ENCODE results near the gene RAET1G. TPM values are rescaled to one million over a fixed set of nuclear protein-coding genes. Genes with fewer than 3 reads are reported as not detected.
"Not testable (repeated sequence)": the region's sequence is repeated elsewhere in the genome, so short reads cannot be mapped to it uniquely, and the experiment has no call there.

RAET1G gene
- total RNA-seq, 1 donor from 2014 or later: not detected

GRCh38 chr6:149953934-149954327 is 31.0 kb upstream of the RAET1G start:
- H3K4me3 ChIP-seq (ENCODE audit: low read length in 3 of 3); H3K36me3 ChIP-seq (ENCODE audit: control insufficient read depth in 3 of 3, insufficient read depth in 3 of 3, low read length in 3 of 3): not testable (repeated sequence)

DNA sequence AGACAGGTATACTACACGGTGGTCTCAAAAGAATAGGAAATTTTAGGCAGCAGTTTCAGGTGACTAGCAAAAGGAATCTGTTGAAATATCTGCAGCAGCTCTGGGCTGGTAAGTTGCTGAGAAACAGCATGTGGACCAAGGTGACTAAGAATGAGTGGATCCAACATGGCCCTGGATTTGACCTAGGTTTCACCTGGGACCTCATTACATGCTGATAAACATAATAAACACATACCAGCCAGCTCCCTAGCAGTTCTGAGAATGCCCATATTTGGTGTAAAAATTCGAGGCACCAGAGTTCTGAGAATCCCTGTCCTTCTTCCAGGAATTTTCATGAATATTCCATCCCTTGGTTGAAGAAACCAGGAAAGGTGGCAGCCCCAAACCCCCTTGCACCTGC is 30.5 kb upstream of the RAET1G start:
- not testable (repeated sequence) for H3K9me3 ChIP-seq (ENCODE audit: control insufficient read depth in 3 of 3, low read length in 3 of 3); H3K27ac ChIP-seq (ENCODE audit: low read depth, low read length); H3K4me1 ChIP-seq (ENCODE audit: control insufficient read depth in 3 of 3, insufficient read depth in 3 of 3, low read length in 3 of 3); H3K4me3 ChIP-seq (ENCODE audit: low read length in 3 of 3); H3K9ac ChIP-seq (ENCODE audit: low read depth in 1 of 3, low read length in 3 of 3); H3K36me3 ChIP-seq (ENCODE audit: control insufficient read depth in 3 of 3, insufficient read depth in 3 of 3, low read length in 3 of 3)
- H3K27me3 ChIP-seq (ENCODE audit: control insufficient read depth in 3 of 3, insufficient read depth in 3 of 3, low read length in 3 of 3): peaks cover 51 to 61% (median 61%) of the 10 kb centered on the region in 3 donors

More at GRCh38 chr6:149953934-149954327, 31.0 kb upstream of the RAET1G start:
- not testable (repeated sequence) for H3K9ac ChIP-seq (ENCODE audit: low read depth in 1 of 3, low read length in 3 of 3); H3K4me1 ChIP-seq (ENCODE audit: control insufficient read depth in 3 of 3, insufficient read depth in 3 of 3, low read length in 3 of 3); H3K9me3 ChIP-seq (ENCODE audit: control insufficient read depth in 3 of 3, low read length in 3 of 3); H3K27ac ChIP-seq (ENCODE audit: low read depth, low read length)
- H3K27me3 ChIP-seq (ENCODE audit: control insufficient read depth in 3 of 3, insufficient read depth in 3 of 3, low read length in 3 of 3): peaks cover 48 to 61% (median 57%) of the 10 kb centered on the region in 3 donors

GRCh38 chr6:149951626-149952025 is 28.7 kb upstream of the RAET1G start:
- no peaks in the 10 kb centered on the region for H3K36me3 ChIP-seq (ENCODE audit: control insufficient read depth in 3 of 3, insufficient read depth in 3 of 3, low read length in 3 of 3)
- H3K4me3 ChIP-seq (ENCODE audit: low read length in 3 of 3): no peak overlapping the region
- H3K27me3 ChIP-seq (ENCODE audit: control insufficient read depth in 3 of 3, insufficient read depth in 3 of 3, low read length in 3 of 3): peaks cover 51 to 63% (median 60%) of the 10 kb centered on the region in 3 donors
- peaks cover 0 to 3% (median 0%) of the 10 kb centered on the region in 3 donors for H3K4me1 ChIP-seq (ENCODE audit: control insufficient read depth in 3 of 3, insufficient read depth in 3 of 3, low read length in 3 of 3)
- H3K9me3 ChIP-seq (ENCODE audit: control insufficient read depth in 3 of 3, low read length in 3 of 3): no peaks in the 10 kb centered on the region
- H3K9ac ChIP-seq (ENCODE audit: low read depth in 1 of 3, low read length in 3 of 3): no peak overlapping the region
- H3K27ac ChIP-seq (ENCODE audit: low read depth, low read length): no peak overlapping the region

DNA sequence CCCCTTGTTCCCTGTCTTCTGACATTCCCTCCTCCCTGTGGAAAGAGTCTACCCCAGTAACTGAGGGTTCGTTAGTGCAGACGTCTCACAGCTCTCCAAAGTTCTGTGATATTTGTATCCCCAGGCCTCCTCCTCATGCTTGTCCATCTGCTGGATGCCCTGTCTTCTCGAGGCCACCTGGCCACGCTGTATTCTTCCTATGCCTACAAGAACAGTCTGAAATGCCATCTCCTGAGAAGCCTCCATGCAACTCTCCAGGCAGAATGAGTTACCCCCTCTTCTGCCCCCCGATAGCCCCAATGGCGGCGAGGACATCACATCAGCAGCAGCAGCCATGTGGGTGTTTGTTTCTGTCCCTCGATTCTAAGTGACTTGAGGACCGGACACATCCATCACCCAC is 28.2 kb upstream of the RAET1G start:
- no peaks in the 10 kb centered on the region for H3K9me3 ChIP-seq (ENCODE audit: control insufficient read depth in 3 of 3, low read length in 3 of 3)
- peaks cover 49 to 61% (median 58%) of the 10 kb centered on the region in 3 donors for H3K27me3 ChIP-seq (ENCODE audit: control insufficient read depth in 3 of 3, insufficient read depth in 3 of 3, low read length in 3 of 3)
- no peak overlapping the region for H3K9ac ChIP-seq (ENCODE audit: low read depth in 1 of 3, low read length in 3 of 3)
- H3K36me3 ChIP-seq (ENCODE audit: control insufficient read depth in 3 of 3, insufficient read depth in 3 of 3, low read length in 3 of 3): no peaks in the 10 kb centered on the region
- H3K4me1 ChIP-seq (ENCODE audit: control insufficient read depth in 3 of 3, insufficient read depth in 3 of 3, low read length in 3 of 3): peaks cover 0 to 3% (median 0%) of the 10 kb centered on the region in 3 donors
- H3K27ac ChIP-seq (ENCODE audit: low read depth, low read length): no peak overlapping the region
- no peak overlapping the region for H3K4me3 ChIP-seq (ENCODE audit: low read length in 3 of 3)

DNA sequence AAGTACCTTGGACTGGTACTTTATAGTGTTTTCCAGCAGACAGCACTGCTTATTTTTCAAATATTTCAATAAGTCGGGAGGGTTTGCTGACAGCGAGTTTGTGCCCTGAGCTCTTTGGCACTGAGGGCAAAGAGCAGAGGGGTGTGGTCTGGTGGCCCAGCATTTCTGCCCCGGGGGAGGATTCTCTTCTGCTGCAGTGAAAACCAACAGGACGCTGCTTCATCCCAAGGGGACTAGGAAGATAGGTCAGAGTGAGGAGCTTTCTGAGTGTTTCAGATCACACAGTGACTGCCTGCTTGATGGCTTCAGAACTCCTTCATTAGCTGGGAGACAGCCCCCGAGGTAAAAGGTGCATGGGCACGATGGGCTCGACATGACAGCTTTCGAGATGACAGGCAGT is 27.5 kb upstream of the RAET1G start:
- peaks cover 0 to 3% (median 0%) of the 10 kb centered on the region in 3 donors for H3K4me1 ChIP-seq (ENCODE audit: control insufficient read depth in 3 of 3, insufficient read depth in 3 of 3, low read length in 3 of 3)
- H3K9ac ChIP-seq (ENCODE audit: low read depth in 1 of 3, low read length in 3 of 3): no peak overlapping the region
- no peaks in the 10 kb centered on the region for H3K9me3 ChIP-seq (ENCODE audit: control insufficient read depth in 3 of 3, low read length in 3 of 3)
- H3K27me3 ChIP-seq (ENCODE audit: control insufficient read depth in 3 of 3, insufficient read depth in 3 of 3, low read length in 3 of 3): peaks cover 42 to 54% (median 52%) of the 10 kb centered on the region in 3 donors
- H3K4me3 ChIP-seq (ENCODE audit: low read length in 3 of 3): no peak overlapping the region
- H3K36me3 ChIP-seq (ENCODE audit: control insufficient read depth in 3 of 3, insufficient read depth in 3 of 3, low read length in 3 of 3): no peaks in the 10 kb centered on the region
- no peak overlapping the region for H3K27ac ChIP-seq (ENCODE audit: low read depth, low read length)

- H3K9me3 ChIP-seq (ENCODE audit: control insufficient read depth in 3 of 3, low read length in 3 of 3): no peaks in the 10 kb centered on the region
- H3K36me3 ChIP-seq (ENCODE audit: control insufficient read depth in 3 of 3, insufficient read depth in 3 of 3, low read length in 3 of 3): no peaks in the 10 kb centered on the region
- H3K27ac ChIP-seq (ENCODE audit: low read depth, low read length): no peak overlapping the region
- no peak overlapping the region for H3K4me3 ChIP-seq (ENCODE audit: low read length in 3 of 3)
- H3K4me1 ChIP-seq (ENCODE audit: control insufficient read depth in 3 of 3, insufficient read depth in 3 of 3, low read length in 3 of 3): no peaks in the 10 kb centered on the region
- H3K9ac ChIP-seq (ENCODE audit: low read depth in 1 of 3, low read length in 3 of 3): no peak overlapping the region
- peaks cover 37 to 44% (median 41%) of the 10 kb centered on the region in 3 donors for H3K27me3 ChIP-seq (ENCODE audit: control insufficient read depth in 3 of 3, insufficient read depth in 3 of 3, low read length in 3 of 3)
These were observed 25.7 kb upstream of the RAET1G start for GRCh38 chr6:149948616-149949015.

DNA sequence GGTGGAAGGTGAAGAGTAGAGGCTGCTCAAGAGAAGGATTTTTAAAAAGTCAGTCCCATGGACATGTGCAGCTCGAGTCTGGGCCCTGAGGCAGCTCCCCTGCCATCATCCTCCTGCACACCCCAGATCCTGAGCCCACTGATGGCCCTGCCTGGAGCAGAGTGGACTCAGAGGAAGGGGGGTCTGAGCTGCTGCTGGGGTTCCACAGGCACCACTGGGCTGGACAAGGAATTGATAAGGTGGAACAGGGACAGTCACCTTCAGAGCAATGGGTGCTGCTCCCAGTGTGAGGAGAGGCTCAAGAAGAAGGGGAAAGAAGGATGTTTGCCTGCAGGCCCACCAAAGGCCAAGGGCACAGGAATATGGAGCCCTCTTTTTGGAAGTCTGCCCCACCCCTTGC is 25.1 kb upstream of the RAET1G start:
- H3K9ac ChIP-seq (ENCODE audit: low read depth in 1 of 3, low read length in 3 of 3): no peak overlapping the region

DNA sequence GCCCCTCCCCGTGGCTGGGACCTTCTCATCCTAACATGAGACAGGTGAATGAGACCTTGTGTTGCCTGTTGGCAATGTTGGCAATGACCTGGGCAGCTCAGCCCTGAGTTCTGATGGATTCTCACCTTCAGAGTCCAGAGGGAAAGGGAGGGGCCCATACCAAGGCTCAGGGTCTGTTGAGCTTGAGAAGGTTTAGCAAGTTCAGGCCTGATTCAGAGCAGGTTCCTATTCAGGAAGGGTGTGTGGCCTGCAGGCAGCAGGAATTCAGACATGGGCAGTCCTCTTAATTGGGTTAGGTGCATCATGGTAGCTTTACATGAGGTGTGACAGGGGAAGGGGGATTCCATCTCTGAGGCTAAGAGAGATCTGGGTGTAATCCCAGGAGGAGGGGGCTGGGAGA is 24.6 kb upstream of the RAET1G start:
- not testable (repeated sequence) for H3K27ac ChIP-seq (ENCODE audit: low read depth, low read length); H3K9ac ChIP-seq (ENCODE audit: low read depth in 1 of 3, low read length in 3 of 3); H3K9me3 ChIP-seq (ENCODE audit: control insufficient read depth in 3 of 3, low read length in 3 of 3); H3K4me1 ChIP-seq (ENCODE audit: control insufficient read depth in 3 of 3, insufficient read depth in 3 of 3, low read length in 3 of 3); H3K4me3 ChIP-seq (ENCODE audit: low read length in 3 of 3); H3K36me3 ChIP-seq (ENCODE audit: control insufficient read depth in 3 of 3, insufficient read depth in 3 of 3, low read length in 3 of 3)
- H3K27me3 ChIP-seq (ENCODE audit: control insufficient read depth in 3 of 3, insufficient read depth in 3 of 3, low read length in 3 of 3): peaks cover 26 to 35% (median 32%) of the 10 kb centered on the region in 3 donors

More for the DNA sequence above, 25.1 kb upstream of the RAET1G start:
- no peak overlapping the region for H3K4me3 ChIP-seq (ENCODE audit: low read length in 3 of 3)
- H3K36me3 ChIP-seq (ENCODE audit: control insufficient read depth in 3 of 3, insufficient read depth in 3 of 3, low read length in 3 of 3): no peaks in the 10 kb centered on the region
- H3K4me1 ChIP-seq (ENCODE audit: control insufficient read depth in 3 of 3, insufficient read depth in 3 of 3, low read length in 3 of 3): no peaks in the 10 kb centered on the region
- no peaks in the 10 kb centered on the region for H3K9me3 ChIP-seq (ENCODE audit: control insufficient read depth in 3 of 3, low read length in 3 of 3)
- no peak overlapping the region for H3K27ac ChIP-seq (ENCODE audit: low read depth, low read length)
- H3K27me3 ChIP-seq (ENCODE audit: control insufficient read depth in 3 of 3, insufficient read depth in 3 of 3, low read length in 3 of 3): peaks cover 31 to 39% (median 35%) of the 10 kb centered on the region in 3 donors

DNA sequence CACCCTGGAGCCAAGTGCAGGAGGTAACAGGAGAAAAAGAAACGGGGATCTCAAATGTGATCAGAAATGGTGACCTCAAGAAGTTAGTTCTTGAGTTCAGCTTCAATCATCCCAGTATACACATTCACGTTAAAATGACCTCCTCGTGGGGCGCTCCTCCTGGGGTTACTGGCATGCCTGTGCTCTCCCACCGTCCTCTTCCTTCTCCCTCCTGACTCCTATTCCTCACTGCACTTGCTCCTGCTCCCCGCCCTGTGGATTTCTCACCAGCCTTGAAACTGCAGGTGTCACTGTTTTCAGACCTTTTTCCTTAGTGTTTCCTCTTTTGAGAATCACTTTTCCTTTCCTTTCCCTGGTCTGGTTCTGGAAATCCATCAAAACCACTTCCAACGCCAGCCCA is 23.7 kb upstream of the RAET1G start:
- H3K27ac ChIP-seq (ENCODE audit: low read depth, low read length); H3K9me3 ChIP-seq (ENCODE audit: control insufficient read depth in 3 of 3, low read length in 3 of 3); H3K9ac ChIP-seq (ENCODE audit: low read depth in 1 of 3, low read length in 3 of 3); H3K4me1 ChIP-seq (ENCODE audit: control insufficient read depth in 3 of 3, insufficient read depth in 3 of 3, low read length in 3 of 3); H3K4me3 ChIP-seq (ENCODE audit: low read length in 3 of 3); H3K36me3 ChIP-seq (ENCODE audit: control insufficient read depth in 3 of 3, insufficient read depth in 3 of 3, low read length in 3 of 3): not testable (repeated sequence)
- peaks cover 17 to 32% (median 31%) of the 10 kb centered on the region in 3 donors for H3K27me3 ChIP-seq (ENCODE audit: control insufficient read depth in 3 of 3, insufficient read depth in 3 of 3, low read length in 3 of 3)

DNA sequence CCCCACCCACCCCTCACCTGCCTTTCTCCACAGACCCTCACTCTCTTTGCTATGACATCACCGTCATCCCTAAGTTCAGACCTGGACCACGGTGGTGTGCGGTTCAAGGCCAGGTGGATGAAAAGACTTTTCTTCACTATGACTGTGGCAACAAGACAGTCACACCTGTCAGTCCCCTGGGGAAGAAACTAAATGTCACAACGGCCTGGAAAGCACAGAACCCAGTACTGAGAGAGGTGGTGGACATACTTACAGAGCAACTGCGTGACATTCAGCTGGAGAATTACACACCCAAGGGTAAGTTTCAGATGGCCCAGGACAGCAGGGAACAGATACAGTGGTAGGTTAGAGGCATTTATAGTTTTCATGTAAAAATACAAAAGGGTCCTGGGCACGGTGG is 22.4 kb upstream of the RAET1G start:
- H3K36me3 ChIP-seq (ENCODE audit: control insufficient read depth in 3 of 3, insufficient read depth in 3 of 3, low read length in 3 of 3); H3K9me3 ChIP-seq (ENCODE audit: control insufficient read depth in 3 of 3, low read length in 3 of 3); H3K27ac ChIP-seq (ENCODE audit: low read depth, low read length); H3K9ac ChIP-seq (ENCODE audit: low read depth in 1 of 3, low read length in 3 of 3); H3K4me3 ChIP-seq (ENCODE audit: low read length in 3 of 3); H3K4me1 ChIP-seq (ENCODE audit: control insufficient read depth in 3 of 3, insufficient read depth in 3 of 3, low read length in 3 of 3): not testable (repeated sequence)
- H3K27me3 ChIP-seq (ENCODE audit: control insufficient read depth in 3 of 3, insufficient read depth in 3 of 3, low read length in 3 of 3): peaks cover 10 to 30% (median 26%) of the 10 kb centered on the region in 3 donors

- H3K36me3 ChIP-seq (ENCODE audit: control insufficient read depth in 3 of 3, insufficient read depth in 3 of 3, low read length in 3 of 3); H3K9ac ChIP-seq (ENCODE audit: low read depth in 1 of 3, low read length in 3 of 3); H3K9me3 ChIP-seq (ENCODE audit: control insufficient read depth in 3 of 3, low read length in 3 of 3); H3K27ac ChIP-seq (ENCODE audit: low read depth, low read length); H3K4me3 ChIP-seq (ENCODE audit: low read length in 3 of 3): not testable (repeated sequence)
- Histone ChIP-seq H3K27me3 (ENCODE audit: control insufficient read depth in 3 of 3, insufficient read depth in 3 of 3, low read length in 3 of 3) (peaks cover 26 to 47% (median 36%) of the 10 kb centered on the region in 3 donors), H3K4me1 (ENCODE audit: control insufficient read depth in 3 of 3, insufficient read depth in 3 of 3, low read length in 3 of 3) (peaks cover 8 to 18% (median 12%) of the 10 kb centered on the region in 3 donors)
These were observed 20.4 kb upstream of the RAET1G start for GRCh38 chr6:149943321-149943720.
